Measurements from ENCODE around the gene TAS2R19. TPM values are rescaled to one million over a fixed set of nuclear protein-coding genes. Genes with fewer than 3 reads are reported as not detected.
A peak's percentile ranks its signal among the peaks of the same experiment; 100 is the strongest.
"Not testable (repeated sequence)": the region's sequence is repeated elsewhere in the genome, so short reads cannot be mapped to it uniquely, and the experiment has no call there.

TAS2R19 gene
- total and polyA plus RNA-seq, 4 donors: 0.13 to 25.0 (median 1.7) TPM

- no peaks in the 10 kb centered on the region for H3K27me3 ChIP-seq (ENCODE audit: control insufficient read depth in 3 of 3, insufficient read depth in 3 of 3, low read length in 2 of 3)
- no peaks in the 10 kb centered on the region for H3K4me1 ChIP-seq (ENCODE audit: control insufficient read depth in 5 of 5, insufficient read depth in 5 of 5, low read length in 5 of 5)
- H3K9me3 ChIP-seq (ENCODE audit: control insufficient read depth in 4 of 4, insufficient read depth in 3 of 4, low read length in 3 of 4): no peaks in the 10 kb centered on the region
- no peak for DNase-seq
- WGBS, 2 donors: 94 to 96% methylated on average over 3 of the region's 3 CpGs
- ATAC-seq (ENCODE audit: insufficient read depth, low FRiP score): no peak
- no peak overlapping the region for H3K4me3 ChIP-seq
- H3K9ac ChIP-seq (ENCODE audit: insufficient read depth in 1 of 2, low read length in 2 of 2): no peak overlapping the region
- H3K36me3 ChIP-seq (ENCODE audit: control insufficient read depth in 4 of 4, insufficient read depth in 4 of 4, low read length in 4 of 4): peaks cover 0 to 1% (median 0%) of the 10 kb centered on the region in 4 donors
- H3K27ac ChIP-seq (ENCODE audit: low read depth in 1 of 2, low read length in 1 of 2): no peak overlapping the region
- no peak for TF ChIP-seq CTCF (IDR thresholded peaks at IDR 0.05; ENCODE audit: control extremely low read depth, extremely low read depth)
These were observed 36.6 kb upstream of the TAS2R19 start for GRCh38 chr12:11059041-11059440.

DNA sequence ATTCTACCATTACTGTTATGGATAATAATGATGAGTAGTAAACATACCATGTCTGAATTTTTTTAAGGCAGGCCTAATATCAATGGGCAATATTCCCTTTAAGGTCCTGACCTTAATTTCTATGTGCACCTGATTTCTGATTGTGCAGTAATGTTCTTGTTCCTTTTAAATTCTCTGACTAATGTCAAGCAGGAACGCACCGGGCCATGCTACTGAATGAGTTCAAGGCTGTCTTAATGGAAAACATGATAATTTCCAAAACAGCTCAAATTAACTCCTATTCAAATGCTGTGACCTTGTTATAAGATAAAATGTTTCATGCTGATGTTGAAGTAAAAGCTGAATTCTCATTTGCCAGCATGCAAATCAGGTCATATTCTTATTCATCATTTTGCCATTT lies 32.9 kb upstream of the TAS2R19 start:
- no peak for ATAC-seq (ENCODE audit: insufficient read depth, low FRiP score)
- Histone ChIP-seq H3K9me3 (ENCODE audit: control insufficient read depth in 4 of 4, insufficient read depth in 3 of 4, low read length in 3 of 4) (no peaks in the 10 kb centered on the region), H3K4me1 (ENCODE audit: control insufficient read depth in 5 of 5, insufficient read depth in 5 of 5, low read length in 5 of 5) (no peaks in the 10 kb centered on the region), H3K27ac (ENCODE audit: low read depth in 1 of 2, low read length in 1 of 2) (no peak overlapping the region), H3K36me3 (ENCODE audit: control insufficient read depth in 4 of 4, insufficient read depth in 4 of 4, low read length in 4 of 4) (peaks cover 0 to 1% (median 0%) of the 10 kb centered on the region in 4 donors), H3K9ac (ENCODE audit: insufficient read depth in 1 of 2, low read length in 2 of 2) (no peak overlapping the region), H3K27me3 (ENCODE audit: control insufficient read depth in 3 of 3, insufficient read depth in 3 of 3, low read length in 2 of 3) (no peaks in the 10 kb centered on the region), H3K4me3 (no peak overlapping the region)
- 93 to 95% methylated on average over 2 of the region's 2 CpGs for WGBS, 2 donors
- DNase-seq: no peak
- no peak for TF ChIP-seq CTCF (IDR thresholded peaks at IDR 0.05; ENCODE audit: control extremely low read depth, extremely low read depth)

- not testable (repeated sequence) for ATAC-seq (ENCODE audit: insufficient read depth, low FRiP score); H3K9ac ChIP-seq (ENCODE audit: insufficient read depth in 1 of 2, low read length in 2 of 2); H3K36me3 ChIP-seq (ENCODE audit: control insufficient read depth in 4 of 4, insufficient read depth in 4 of 4, low read length in 4 of 4); H3K9me3 ChIP-seq (ENCODE audit: control insufficient read depth in 4 of 4, insufficient read depth in 3 of 4, low read length in 3 of 4); H3K27ac ChIP-seq (ENCODE audit: low read depth in 1 of 2, low read length in 1 of 2); DNase-seq; H3K4me3 ChIP-seq; H3K27me3 ChIP-seq (ENCODE audit: control insufficient read depth in 3 of 3, insufficient read depth in 3 of 3, low read length in 2 of 3)
- peaks cover 0 to 11% (median 0%) of the 10 kb centered on the region in 5 donors for H3K4me1 ChIP-seq (ENCODE audit: control insufficient read depth in 5 of 5, insufficient read depth in 5 of 5, low read length in 5 of 5)
- WGBS, 2 donors: 96 to 97% methylated on average over 7 of the region's 7 CpGs
These were observed 27.5 kb upstream of the TAS2R19 start for GRCh38 chr12:11049806-11050531.

- H3K4me1 ChIP-seq (ENCODE audit: control insufficient read depth in 5 of 5, insufficient read depth in 5 of 5, low read length in 5 of 5); ATAC-seq (ENCODE audit: insufficient read depth, low FRiP score); H3K27me3 ChIP-seq (ENCODE audit: control insufficient read depth in 3 of 3, insufficient read depth in 3 of 3, low read length in 2 of 3); H3K36me3 ChIP-seq (ENCODE audit: control insufficient read depth in 4 of 4, insufficient read depth in 4 of 4, low read length in 4 of 4); H3K9ac ChIP-seq (ENCODE audit: insufficient read depth in 1 of 2, low read length in 2 of 2); H3K4me3 ChIP-seq; H3K27ac ChIP-seq (ENCODE audit: low read depth in 1 of 2, low read length in 1 of 2); H3K9me3 ChIP-seq (ENCODE audit: control insufficient read depth in 4 of 4, insufficient read depth in 3 of 4, low read length in 3 of 4): not testable (repeated sequence)
- DNase-seq: peak in 2 of 3 donors; percentile 14 to 21
- 68 to 92% methylated on average over 2 of the region's 2 CpGs for WGBS, 2 donors
These were observed 18.9 kb upstream of the TAS2R19 start for GRCh38 chr12:11041366-11041765.
